ENCODE results near the gene PSD. TPM values are rescaled to one million over a fixed set of nuclear protein-coding genes. Genes with fewer than 3 reads are reported as not detected.

Gene PSD
- total and polyA plus RNA-seq, 4 donors, result 0.16 to 1.4 (median 0.29) TPM

- 86 to 90% methylated on average over 11 to 12 of the region's 12 CpGs for WGBS, 2 donors
- intact Hi-C loops (cut with DNase I), result no loop called here
- no peak for DNase-seq
- Histone ChIP-seq H3K4me1 (ENCODE audit: control insufficient read depth in 1 of 2, insufficient read depth in 2 of 2, low read length in 2 of 2) (no peaks in the 10 kb centered on the region), H3K27me3 (ENCODE audit: control insufficient read depth in 1 of 2, insufficient read depth in 2 of 2, low read length in 1 of 2) (no peaks in the 10 kb centered on the region), H3K4me3 (ENCODE audit: low read length in 2 of 2) (no peak overlapping the region), H3K36me3 (ENCODE audit: control insufficient read depth in 1 of 2, insufficient read depth in 2 of 2, low read length in 1 of 2) (peaks cover 0 to 22% of the 10 kb centered on the region in 2 donors), H3K9me3 (ENCODE audit: control insufficient read depth, low read length) (no peaks in the 10 kb centered on the region), H3K27ac (ENCODE audit: low read depth in 1 of 2, low read length in 2 of 2) (no peak overlapping the region)
- ATAC-seq (ENCODE audit: low FRiP score), result no peak
Observed at GRCh38 chr10:102376901-102377300, 41.7 kb downstream of the PSD start.

DNA sequence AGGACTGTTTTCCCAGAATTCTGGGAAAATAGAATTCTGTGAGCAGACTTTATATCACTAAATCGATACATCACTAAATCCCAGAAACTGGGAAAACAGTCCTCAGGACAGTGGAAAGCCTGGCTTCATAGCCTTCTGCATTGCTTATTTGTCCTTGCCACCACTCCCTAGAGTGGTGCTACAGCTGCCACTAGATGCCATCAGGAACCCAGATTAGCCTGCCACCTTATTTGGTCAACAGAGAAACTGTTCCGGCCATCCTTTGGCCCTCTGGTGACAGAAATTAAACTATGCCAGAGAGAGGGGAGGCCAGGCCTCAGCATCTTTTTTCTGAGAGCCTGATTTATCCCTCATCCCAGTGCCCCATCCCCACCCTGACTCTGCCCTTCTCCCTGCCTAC is 42.7 kb downstream of the PSD start:
- H3K9me3 ChIP-seq (ENCODE audit: control insufficient read depth, low read length), result peaks cover under 1% of the 10 kb centered on the region
- H3K27me3 ChIP-seq (ENCODE audit: control insufficient read depth in 1 of 2, insufficient read depth in 2 of 2, low read length in 1 of 2), result no peaks in the 10 kb centered on the region
- H3K27ac ChIP-seq (ENCODE audit: low read depth in 1 of 2, low read length in 2 of 2), result no peak overlapping the region
- no peak overlapping the region for H3K4me3 ChIP-seq (ENCODE audit: low read length in 2 of 2)
- WGBS, 2 donors, result 59 to 62% methylated on average over 2 of the region's 2 CpGs
- peaks cover 0 to 20% of the 10 kb centered on the region in 2 donors for H3K36me3 ChIP-seq (ENCODE audit: control insufficient read depth in 1 of 2, insufficient read depth in 2 of 2, low read length in 1 of 2)
- no peaks in the 10 kb centered on the region for H3K4me1 ChIP-seq (ENCODE audit: control insufficient read depth in 1 of 2, insufficient read depth in 2 of 2, low read length in 2 of 2)
- intact Hi-C loops (cut with DNase I), result no loop called here
- DNase-seq (no peak), ATAC-seq (ENCODE audit: low FRiP score) (no peak)

DNA sequence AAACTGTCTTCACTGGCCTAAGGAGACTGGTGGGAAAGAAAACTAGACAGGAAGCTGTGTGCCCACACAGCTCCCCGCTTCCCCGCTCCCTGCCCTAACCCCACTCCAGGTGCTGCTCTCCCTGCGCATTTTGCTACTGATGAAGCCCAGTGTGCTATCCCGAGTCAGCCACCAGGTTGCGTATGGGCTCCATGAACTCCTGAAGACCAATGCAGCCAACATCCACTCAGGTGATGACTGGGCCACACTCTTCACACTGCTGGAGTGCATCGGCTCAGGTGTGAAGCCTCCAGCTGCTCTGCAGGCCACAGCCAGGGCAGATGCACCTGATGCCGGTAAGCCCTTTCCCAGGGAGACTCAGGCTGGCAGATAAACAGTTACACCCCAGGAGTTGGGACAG is 43.3 kb downstream of the PSD start:
- WGBS, 2 donors, result 88 to 91% methylated on average over 7 of the region's 7 CpGs
- no peak overlapping the region for H3K4me3 ChIP-seq (ENCODE audit: low read length in 2 of 2)
- ATAC-seq (ENCODE audit: low FRiP score), result no peak

GRCh38 chr10:102371295-102371694 is 47.3 kb downstream of the PSD start:
- DNase-seq (no peak), ATAC-seq (ENCODE audit: low FRiP score) (no peak)
- Histone ChIP-seq H3K27me3 (ENCODE audit: control insufficient read depth in 1 of 2, insufficient read depth in 2 of 2, low read length in 1 of 2) (no peaks in the 10 kb centered on the region), H3K27ac (ENCODE audit: low read depth in 1 of 2, low read length in 2 of 2) (no peak overlapping the region), H3K4me1 (ENCODE audit: control insufficient read depth in 1 of 2, insufficient read depth in 2 of 2, low read length in 2 of 2) (no peaks in the 10 kb centered on the region), H3K9me3 (ENCODE audit: control insufficient read depth, low read length) (peaks cover 3% of the 10 kb centered on the region), H3K4me3 (ENCODE audit: low read length in 2 of 2) (no peak overlapping the region), H3K36me3 (ENCODE audit: control insufficient read depth in 1 of 2, insufficient read depth in 2 of 2, low read length in 1 of 2) (peaks cover 22 to 39% of the 10 kb centered on the region in 2 donors)
- intact Hi-C loops (cut with DNase I), result no loop called here
- 96% methylated on average over 2 of the region's 2 CpGs for WGBS, 2 donors

More for the DNA sequence above, 43.3 kb downstream of the PSD start:
- Histone ChIP-seq H3K27me3 (ENCODE audit: control insufficient read depth in 1 of 2, insufficient read depth in 2 of 2, low read length in 1 of 2) (no peaks in the 10 kb centered on the region), H3K9me3 (ENCODE audit: control insufficient read depth, low read length) (peaks cover 2% of the 10 kb centered on the region), H3K27ac (ENCODE audit: low read depth in 1 of 2, low read length in 2 of 2) (no peak overlapping the region), H3K4me1 (ENCODE audit: control insufficient read depth in 1 of 2, insufficient read depth in 2 of 2, low read length in 2 of 2) (no peaks in the 10 kb centered on the region), H3K36me3 (ENCODE audit: control insufficient read depth in 1 of 2, insufficient read depth in 2 of 2, low read length in 1 of 2) (peaks cover 3 to 25% of the 10 kb centered on the region in 2 donors)
- DNase-seq, result no peak
- intact Hi-C loops (cut with DNase I), result no loop called here

GRCh38 chr10:102368077-102368476 is 50.5 kb downstream of the PSD start:
- Histone ChIP-seq H3K4me3 (ENCODE audit: low read length in 2 of 2) (no peak overlapping the region), H3K36me3 (ENCODE audit: control insufficient read depth in 1 of 2, insufficient read depth in 2 of 2, low read length in 1 of 2) (peaks cover 25 to 40% of the 10 kb centered on the region in 2 donors), H3K27me3 (ENCODE audit: control insufficient read depth in 1 of 2, insufficient read depth in 2 of 2, low read length in 1 of 2) (no peaks in the 10 kb centered on the region), H3K27ac (ENCODE audit: low read depth in 1 of 2, low read length in 2 of 2) (no peak overlapping the region), H3K9me3 (ENCODE audit: control insufficient read depth, low read length) (peaks cover 3% of the 10 kb centered on the region), H3K4me1 (ENCODE audit: control insufficient read depth in 1 of 2, insufficient read depth in 2 of 2, low read length in 2 of 2) (no peaks in the 10 kb centered on the region)
- WGBS, 2 donors, result 72 to 76% methylated on average over 3 of the region's 3 CpGs
- DNase-seq (no peak), ATAC-seq (ENCODE audit: low FRiP score) (no peak)
- intact Hi-C loops (cut with DNase I), result no loop called here

GRCh38 chr10:102367441-102367840 is 51.1 kb downstream of the PSD start:
- DNase-seq (no peak), ATAC-seq (ENCODE audit: low FRiP score) (no peak)
- WGBS, 2 donors, result 96 to 100% methylated on average over 1 of the region's 1 CpG
- Histone ChIP-seq H3K27ac (ENCODE audit: low read depth in 1 of 2, low read length in 2 of 2) (no peak overlapping the region), H3K36me3 (ENCODE audit: control insufficient read depth in 1 of 2, insufficient read depth in 2 of 2, low read length in 1 of 2) (peaks cover 25 to 41% of the 10 kb centered on the region in 2 donors), H3K27me3 (ENCODE audit: control insufficient read depth in 1 of 2, insufficient read depth in 2 of 2, low read length in 1 of 2) (no peaks in the 10 kb centered on the region), H3K4me3 (ENCODE audit: low read length in 2 of 2) (no peak overlapping the region), H3K9me3 (ENCODE audit: control insufficient read depth, low read length) (peaks cover 3% of the 10 kb centered on the region), H3K4me1 (ENCODE audit: control insufficient read depth in 1 of 2, insufficient read depth in 2 of 2, low read length in 2 of 2) (no peaks in the 10 kb centered on the region)
- intact Hi-C loops (cut with DNase I), result no loop called here

GRCh38 chr10:102358712-102359382 is 59.7 kb downstream of the PSD start:
- Histone ChIP-seq H3K36me3 (ENCODE audit: control insufficient read depth in 1 of 2, insufficient read depth in 2 of 2, low read length in 1 of 2) (peaks cover 18 to 25% of the 10 kb centered on the region in 2 donors), H3K4me1 (ENCODE audit: control insufficient read depth in 1 of 2, insufficient read depth in 2 of 2, low read length in 2 of 2) (no peaks in the 10 kb centered on the region), H3K4me3 (ENCODE audit: low read length in 2 of 2) (no peak overlapping the region), H3K27ac (ENCODE audit: low read depth in 1 of 2, low read length in 2 of 2) (no peak overlapping the region), H3K27me3 (ENCODE audit: control insufficient read depth in 1 of 2, insufficient read depth in 2 of 2, low read length in 1 of 2) (no peaks in the 10 kb centered on the region), H3K9me3 (ENCODE audit: control insufficient read depth, low read length) (no peaks in the 10 kb centered on the region)
- DNase-seq (no peak), ATAC-seq (ENCODE audit: low FRiP score) (no peak)
- intact Hi-C loops (cut with DNase I), result loop anchor here in 1 of 2 donors (10.0 kb wide), 1 partner anchor 194 kb away; no protein-coding TSS in a partner anchor
- WGBS, 2 donors, result 91 to 92% methylated on average over 4 of the region's 4 CpGs

GRCh38 chr10:102354451-102354850 is 64.1 kb downstream of the PSD start:
- H3K4me1 ChIP-seq (ENCODE audit: control insufficient read depth in 1 of 2, insufficient read depth in 2 of 2, low read length in 2 of 2), result no peaks in the 10 kb centered on the region
- peaks cover 15 to 17% of the 10 kb centered on the region in 2 donors for H3K36me3 ChIP-seq (ENCODE audit: control insufficient read depth in 1 of 2, insufficient read depth in 2 of 2, low read length in 1 of 2)
- 67 to 69% methylated on average over 3 of the region's 3 CpGs for WGBS, 2 donors
- H3K4me3 ChIP-seq (ENCODE audit: low read length in 2 of 2), result no peak overlapping the region
- DNase-seq (no peak), ATAC-seq (ENCODE audit: low FRiP score) (no peak)
- intact Hi-C loops (cut with DNase I), result loop anchor here in 1 of 2 donors (10.0 kb wide), 1 partner anchor 190 kb away; no protein-coding TSS in a partner anchor
- H3K9me3 ChIP-seq (ENCODE audit: control insufficient read depth, low read length), result no peaks in the 10 kb centered on the region
- no peak overlapping the region for H3K27ac ChIP-seq (ENCODE audit: low read depth in 1 of 2, low read length in 2 of 2)
- H3K27me3 ChIP-seq (ENCODE audit: control insufficient read depth in 1 of 2, insufficient read depth in 2 of 2, low read length in 1 of 2), result no peaks in the 10 kb centered on the region
